Neuronal stem cell (in vitro differentiated cells): ENCODE results near the gene TXNIP.

Source experiments
- DNase-seq: peaks from one replicate; pipeline ENCODE4 v3.0.0-alpha.2; 2013; ENCODE audit warnings: low spot score
- H2AFZ ChIP-seq: one replicate; pipeline ENCODE4 v1.6.1; 2013; ENCODE audit warnings: mild to moderate bottlenecking, low read length, inconsistent platforms
- H2AK5ac ChIP-seq: 2 replicates; pipeline ENCODE4 v1.6.1; 2013; ENCODE audit warnings: low read depth, mild to moderate bottlenecking, inconsistent platforms, low read length, moderate library complexity, mixed read lengths
- H2BK120ac ChIP-seq: 2 replicates; pipeline ENCODE4 v1.6.1; 2013; ENCODE audit warnings: low read depth, mild to moderate bottlenecking, inconsistent platforms, low read length, moderate library complexity, mixed read lengths
- H2BK12ac ChIP-seq: one replicate; pipeline ENCODE4 v1.6.1; 2013; ENCODE audit warnings: low read length, inconsistent platforms
- H2BK15ac ChIP-seq: 2 replicates; pipeline ENCODE4 v1.6.1; 2013; ENCODE audit warnings: mild to moderate bottlenecking, low read length, inconsistent platforms, mixed read lengths
- H2BK5ac ChIP-seq: one replicate; pipeline ENCODE4 v1.6.1; 2013; ENCODE audit warnings: inconsistent platforms, mild to moderate bottlenecking, low read length, moderate library complexity
- H3K14ac ChIP-seq: one replicate; pipeline ENCODE4 v1.6.1; 2013; ENCODE audit warnings: low read length, inconsistent platforms
- H3K18ac ChIP-seq: 2 replicates; pipeline ENCODE4 v1.6.1; 2013; ENCODE audit warnings: low read length, inconsistent platforms
- H3K23ac ChIP-seq: 2 replicates; pipeline ENCODE4 v1.6.1; 2013; ENCODE audit warnings: low read depth, mild to moderate bottlenecking, mixed read lengths, low read length, inconsistent platforms; ENCODE audit not compliant: poor library complexity
- H3K27ac ChIP-seq: replicated peaks from 3 replicates; pipeline ENCODE4 v1.5.1; 2013; ENCODE audit warnings: low read length, inconsistent platforms
- H3K27me3 ChIP-seq, 3 experiments: 2 replicates each; pipeline ENCODE4 v1.6.1; 2013; ENCODE audit warnings: low read length in 3 of 3, mild to moderate bottlenecking in 2 of 3, inconsistent platforms in 1 of 3, low read depth in 1 of 3, mixed read lengths in 1 of 3, moderate library complexity in 1 of 3; ENCODE audit not compliant: control insufficient read depth in 3 of 3, insufficient read depth in 3 of 3
- H3K36me3 ChIP-seq, 2 donors: replicated peaks in 1 of 2; 2 replicates each; pipeline ENCODE4 v1.6.1; 2013; ENCODE audit warnings: low read length in 2 of 2; ENCODE audit not compliant: control insufficient read depth in 2 of 2, insufficient read depth in 2 of 2
- H3K4ac ChIP-seq: 2 replicates; pipeline ENCODE4 v1.6.1; 2013; ENCODE audit warnings: inconsistent platforms, mild to moderate bottlenecking, low read length, moderate library complexity
- H3K4me1 ChIP-seq, 2 donors: 1 replicate in 1 of 2; 2 replicates in 1 of 2; pipeline ENCODE4 v1.6.1; 2013; ENCODE audit warnings: low read length in 2 of 2, low read depth in 1 of 2; ENCODE audit not compliant: control insufficient read depth in 2 of 2, insufficient read depth in 1 of 2
- H3K4me2 ChIP-seq: one replicate; pipeline ENCODE4 v1.6.1; 2013; ENCODE audit warnings: mild to moderate bottlenecking, low read length, inconsistent platforms; ENCODE audit not compliant: insufficient read depth, poor library complexity, severe bottlenecking
- H3K4me3 ChIP-seq, 2 donors: 2 replicates each; pipeline ENCODE4 v1.5.1; 2013; ENCODE audit warnings: low read length in 2 of 2, mild to moderate bottlenecking in 2 of 2, inconsistent platforms in 1 of 2, moderate library complexity in 1 of 2
- H3K79me1 ChIP-seq: one replicate; pipeline ENCODE4 v1.6.1; 2013; ENCODE audit warnings: low read depth, mild to moderate bottlenecking, inconsistent platforms, low read length, moderate library complexity
- H3K9ac ChIP-seq: one replicate; pipeline ENCODE4 v1.6.1; 2013; ENCODE audit warnings: mild to moderate bottlenecking, low read depth, low read length, inconsistent platforms; ENCODE audit not compliant: poor library complexity
- H3K9me3 ChIP-seq, 2 donors: replicated peaks in 1 of 2; 2 replicates each; pipeline versions ENCODE3 to v1.6.1; 2013; ENCODE audit warnings: low read length in 2 of 2, mild to moderate bottlenecking in 2 of 2, inconsistent platforms in 1 of 2, low read depth in 1 of 2, mixed read lengths in 1 of 2, moderate library complexity in 1 of 2; ENCODE audit not compliant: control insufficient read depth in 2 of 2, insufficient read depth in 1 of 2
- H4K8ac ChIP-seq: one replicate; pipeline ENCODE4 v1.6.1; 2013; ENCODE audit warnings: low read depth, mild to moderate bottlenecking, inconsistent platforms, low read length, moderate library complexity
- H4K91ac ChIP-seq: one replicate; pipeline ENCODE4 v1.6.1; 2013; ENCODE audit warnings: low read length, low read depth, mild to moderate bottlenecking, inconsistent platforms; ENCODE audit not compliant: poor library complexity
- WGBS, 2 donors: extraction: QIAGEN DNeasy Blood & Tissue Kit; methylation state at CpG; one replicate each; pipeline ENCODE4 v1.1.7; 2013; ENCODE audit warnings: missing lambda C conversion rate in 2 of 2, mixed read lengths in 1 of 2; ENCODE audit not compliant: insufficient read length in 2 of 2, insufficient replicate concordance in 1 of 2; ENCODE audit errors: extremely low coverage in 2 of 2; 5-methylcytosine and 5-hydroxymethylcytosine counted together

TXNIP gene

GRCh38 chr1:145997718-145998023, 1.3 kb upstream of the TXNIP start:
- H2BK120ac ChIP-seq: no peak overlapping the region
- peaks cover 12 to 24% of the 10 kb centered on the region in 2 donors for H3K4me1 ChIP-seq
- no peak overlapping the region for H2BK5ac ChIP-seq
- H3K4me2 ChIP-seq: no peak overlapping the region
- no peaks in the 10 kb centered on the region for H3K79me1 ChIP-seq
- no peak overlapping the region for H3K23ac ChIP-seq
- no peak for DNase-seq
- peaks cover 14 to 30% of the 10 kb centered on the region in 2 donors for H3K36me3 ChIP-seq
- no peak overlapping the region for H2AFZ ChIP-seq
- H3K4ac ChIP-seq: no peak overlapping the region
- no peak overlapping the region for H3K9ac ChIP-seq
- H3K14ac ChIP-seq: no peak overlapping the region
- H2BK15ac ChIP-seq: no peak overlapping the region
- no peak overlapping the region for H2AK5ac ChIP-seq
- H3K18ac ChIP-seq: no peak overlapping the region
- peak overlapping the region in 1 of 2 donors; percentile 91 for H3K4me3 ChIP-seq
- no peak overlapping the region for H3K27ac ChIP-seq
- no peak overlapping the region for H4K91ac ChIP-seq
- WGBS, 2 donors: no CpG with 5 or more reads among the region's 3 CpGs
- H4K8ac ChIP-seq: no peak overlapping the region
- peaks cover 0 to 9% of the 10 kb centered on the region in 2 donors for H3K9me3 ChIP-seq
- no peaks in the 10 kb centered on the region for H3K27me3 ChIP-seq
- no peak overlapping the region for H2BK12ac ChIP-seq

- peaks cover 0 to 9% of the 10 kb centered on the region in 2 donors for H3K9me3 ChIP-seq
- H2BK15ac ChIP-seq: no peak overlapping the region
- no peak overlapping the region for H3K14ac ChIP-seq
- no peak overlapping the region for H2BK5ac ChIP-seq
- WGBS, 2 donors: no CpG with 5 or more reads among the region's 12 CpGs
- no peaks in the 10 kb centered on the region for H3K27me3 ChIP-seq
- H3K4me3 ChIP-seq: peak overlapping the region; percentile 46 to 91
- H4K8ac ChIP-seq: no peak overlapping the region
- no peak overlapping the region for H2AK5ac ChIP-seq
- no peak overlapping the region for H4K91ac ChIP-seq
- H3K4me2 ChIP-seq: peak overlapping the region; percentile 35
- H3K23ac ChIP-seq: no peak overlapping the region
- peak overlapping the region; percentile 65 for H3K18ac ChIP-seq
- peak overlapping the region; percentile 10 for H2AFZ ChIP-seq
- H3K4ac ChIP-seq: no peak overlapping the region
- peaks cover 17 to 35% of the 10 kb centered on the region in 2 donors for H3K36me3 ChIP-seq
- no peak for DNase-seq
- peak overlapping the region; percentile 8 for H3K27ac ChIP-seq
- H3K4me1 ChIP-seq: peaks cover 12 to 27% of the 10 kb centered on the region in 2 donors
- H3K9ac ChIP-seq: no peak overlapping the region
- H2BK120ac ChIP-seq: no peak overlapping the region
- H3K79me1 ChIP-seq: no peaks in the 10 kb centered on the region
- H2BK12ac ChIP-seq: no peak overlapping the region
These were observed 788 bp upstream of the TXNIP start for GRCh38 chr1:145997016-145997717.

- H3K27ac ChIP-seq: no peak overlapping the region
- WGBS, 2 donors: no CpG with 5 or more reads among the region's 13 CpGs
- H3K4ac ChIP-seq: no peak overlapping the region
- peak overlapping the region; percentile 79 for H3K9ac ChIP-seq
- H3K9me3 ChIP-seq: peaks cover 0 to 9% of the 10 kb centered on the region in 2 donors
- DNase-seq: no peak
- no peak overlapping the region for H4K91ac ChIP-seq
- no peak overlapping the region for H4K8ac ChIP-seq
- H2BK12ac ChIP-seq: no peak overlapping the region
- H3K18ac ChIP-seq: peak overlapping the region; percentile 53
- H3K4me1 ChIP-seq: peaks cover 12 to 27% of the 10 kb centered on the region in 2 donors
- peak overlapping the region; percentile 82 to 91 for H3K4me3 ChIP-seq
- H3K27me3 ChIP-seq: no peaks in the 10 kb centered on the region
- H3K4me2 ChIP-seq: peak overlapping the region; percentile 27
- no peak overlapping the region for H2AK5ac ChIP-seq
- peaks cover 17 to 41% of the 10 kb centered on the region in 2 donors for H3K36me3 ChIP-seq
- H2BK120ac ChIP-seq: no peak overlapping the region
- H3K14ac ChIP-seq: no peak overlapping the region
- H3K79me1 ChIP-seq: no peaks in the 10 kb centered on the region
- no peak overlapping the region for H2BK15ac ChIP-seq
- no peak overlapping the region for H2BK5ac ChIP-seq
- no peak overlapping the region for H2AFZ ChIP-seq
- H3K23ac ChIP-seq: no peak overlapping the region
These were observed 381 bp downstream of the TXNIP start for GRCh38 chr1:145995964-145996432.

GRCh38 chr1:145995148-145995881, 1.1 kb downstream of the TXNIP start:
- no peaks in the 10 kb centered on the region for H3K27me3 ChIP-seq
- no peak overlapping the region for H4K91ac ChIP-seq
- H3K79me1 ChIP-seq: no peaks in the 10 kb centered on the region
- H3K4ac ChIP-seq: no peak overlapping the region
- no peak overlapping the region for H3K18ac ChIP-seq
- H2BK120ac ChIP-seq: no peak overlapping the region
- no peak overlapping the region for H3K14ac ChIP-seq
- peaks cover 17 to 41% of the 10 kb centered on the region in 2 donors for H3K36me3 ChIP-seq
- H2BK15ac ChIP-seq: no peak overlapping the region
- peak overlapping the region; percentile 27 for H3K4me2 ChIP-seq
- peaks cover 0 to 9% of the 10 kb centered on the region in 2 donors for H3K9me3 ChIP-seq
- H2AFZ ChIP-seq: no peak overlapping the region
- H3K23ac ChIP-seq: no peak overlapping the region
- H2BK12ac ChIP-seq: no peak overlapping the region
- no peak overlapping the region for H4K8ac ChIP-seq
- WGBS, 2 donors: no CpG with 5 or more reads among the region's 8 CpGs
- H2BK5ac ChIP-seq: no peak overlapping the region
- peak overlapping the region; percentile 82 to 91 for H3K4me3 ChIP-seq
- H3K4me1 ChIP-seq: peaks cover 12 to 27% of the 10 kb centered on the region in 2 donors
- no peak overlapping the region for H2AK5ac ChIP-seq
- no peak for DNase-seq
- no peak overlapping the region for H3K27ac ChIP-seq
- H3K9ac ChIP-seq: no peak overlapping the region
